A549 (cell line): Measurements from ENCODE around the gene VGF.

Experiments used
- EHMT2 ChIP-seq: fragments of 200-600 bp; sonication (generic); IDR thresholded peaks from 2 replicates; pipeline ENCODE4 v1.6.1; 2016; ENCODE audit warnings: antibody characterized with exemption, low read depth, mild to moderate bottlenecking, moderate library complexity
- MAZ ChIP-seq: fragments of 150-350 bp; IDR thresholded peaks from 2 replicates; pipeline ENCODE4 v1.6.1; 2014; ENCODE audit warnings: antibody characterized with exemption, low read depth, low read length, borderline replicate concordance
- POLR2A ChIP-seq: IDR thresholded peaks from 2 replicates; pipeline ENCODE4 v1.6.1; 2012; ENCODE audit warnings: mild to moderate bottlenecking, low read length
- POLR2AphosphoS2 ChIP-seq: conservative IDR thresholded peaks from 2 replicates; pipeline ENCODE4 v1.6.1; 2012; ENCODE audit warnings: low read length, improper control_type of control experiment, inconsistent platforms
- RAD21 ChIP-seq, 2 experiments: fragments of >200 bp in 1 of 2; sonication (Bioruptor Twin) in 1 of 2; formaldehyde crosslinking in 1 of 2; IDR thresholded peaks in 1 of 2; conservative IDR thresholded peaks in 1 of 2; 2 replicates in 1 of 2; 3 replicates in 1 of 2; pipeline ENCODE4 v1.6.1; 2012 to 2018; ENCODE audit warnings: inconsistent platforms in 1 of 2
- RFX5 ChIP-seq: fragments of 450-650 bp; IDR thresholded peaks from 2 replicates; pipeline ENCODE4 v1.7.1; 2014; ENCODE audit warnings: antibody characterized with exemption, mild to moderate bottlenecking, moderate library complexity
- SMC3 ChIP-seq: fragments of >200 bp; sonication (Bioruptor Twin); formaldehyde crosslinking; IDR thresholded peaks from 3 replicates; pipeline ENCODE4 v1.6.1; 2018; ENCODE audit warnings: inconsistent platforms
- TF ChIP-seq, protein P1 (sequence below): fragments of >200 bp; sonication (Bioruptor Twin); formaldehyde crosslinking; IDR thresholded peaks from 3 replicates; pipeline ENCODE4 v1.5.1; 2016
- TF ChIP-seq, protein P2 (sequence below): IDR thresholded peaks from 2 replicates; pipeline ENCODE4 v1.6.1; 2012
- TF ChIP-seq, protein P3 (sequence below): fragments of 200-600 bp; sonication (generic); IDR thresholded peaks from 2 replicates; pipeline ENCODE4 v1.6.1; 2016; ENCODE audit warnings: antibody characterized with exemption, mild to moderate bottlenecking, moderate library complexity

DNA sequence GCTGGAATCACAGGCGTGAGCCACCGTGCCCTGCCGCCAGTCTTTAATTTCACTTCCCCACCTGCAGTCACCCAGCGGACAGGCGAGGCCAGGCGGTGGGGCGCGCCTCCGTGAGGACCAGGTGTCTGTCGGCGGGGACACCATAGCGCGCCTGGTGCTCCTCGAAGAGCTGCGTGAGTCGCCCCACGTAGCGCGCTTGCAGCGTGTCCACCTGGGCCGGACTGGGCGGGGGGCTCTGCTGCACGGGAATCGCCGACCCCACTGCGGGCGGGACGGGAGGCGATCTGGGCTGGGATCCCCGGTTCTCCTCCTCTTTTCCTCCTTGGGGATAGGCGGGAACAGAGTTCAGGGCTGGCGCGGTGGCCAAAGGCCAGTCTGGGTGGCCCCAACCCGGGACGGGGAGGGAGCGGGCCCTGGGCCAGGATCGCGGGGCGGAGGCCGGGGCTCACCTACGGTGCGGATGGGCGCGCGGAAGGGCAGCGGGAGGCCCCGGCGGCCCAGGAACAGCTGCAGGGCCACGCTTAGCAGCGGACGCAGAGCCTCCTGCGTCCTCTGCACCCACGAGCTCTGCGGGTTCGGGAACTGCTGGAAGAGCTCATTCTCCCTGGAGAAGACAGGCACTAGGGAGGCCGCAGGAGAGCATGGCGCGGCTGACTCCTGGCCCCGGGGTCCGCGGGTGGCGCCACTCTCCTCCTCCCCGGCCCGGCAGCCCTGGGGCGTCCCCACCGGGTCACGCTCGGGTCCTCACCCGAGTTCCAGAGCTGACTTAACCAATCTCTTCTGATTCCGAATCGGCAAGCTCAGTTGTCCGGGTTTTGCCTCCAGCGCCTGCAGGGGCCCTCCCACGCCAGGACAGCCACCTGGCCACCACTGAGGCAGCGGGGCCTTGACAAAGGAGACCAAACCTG lies 36.6 kb upstream of the VGF start:
- TF ChIP-seq EHMT2 (no peak), RAD21 (conservative IDR thresholded peaks at IDR 0.05 in 1 of 2, IDR thresholded peaks at IDR 0.05 in 1 of 2) (no peak), POLR2A (no peak), POLR2AphosphoS2 (no peak), MAZ (no peak), SMC3 (no peak), RFX5 (no peak)
- TF ChIP-seq, protein P1, sequence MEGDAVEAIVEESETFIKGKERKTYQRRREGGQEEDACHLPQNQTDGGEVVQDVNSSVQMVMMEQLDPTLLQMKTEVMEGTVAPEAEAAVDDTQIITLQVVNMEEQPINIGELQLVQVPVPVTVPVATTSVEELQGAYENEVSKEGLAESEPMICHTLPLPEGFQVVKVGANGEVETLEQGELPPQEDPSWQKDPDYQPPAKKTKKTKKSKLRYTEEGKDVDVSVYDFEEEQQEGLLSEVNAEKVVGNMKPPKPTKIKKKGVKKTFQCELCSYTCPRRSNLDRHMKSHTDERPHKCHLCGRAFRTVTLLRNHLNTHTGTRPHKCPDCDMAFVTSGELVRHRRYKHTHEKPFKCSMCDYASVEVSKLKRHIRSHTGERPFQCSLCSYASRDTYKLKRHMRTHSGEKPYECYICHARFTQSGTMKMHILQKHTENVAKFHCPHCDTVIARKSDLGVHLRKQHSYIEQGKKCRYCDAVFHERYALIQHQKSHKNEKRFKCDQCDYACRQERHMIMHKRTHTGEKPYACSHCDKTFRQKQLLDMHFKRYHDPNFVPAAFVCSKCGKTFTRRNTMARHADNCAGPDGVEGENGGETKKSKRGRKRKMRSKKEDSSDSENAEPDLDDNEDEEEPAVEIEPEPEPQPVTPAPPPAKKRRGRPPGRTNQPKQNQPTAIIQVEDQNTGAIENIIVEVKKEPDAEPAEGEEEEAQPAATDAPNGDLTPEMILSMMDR, result no peak
- TF ChIP-seq, protein P2, sequence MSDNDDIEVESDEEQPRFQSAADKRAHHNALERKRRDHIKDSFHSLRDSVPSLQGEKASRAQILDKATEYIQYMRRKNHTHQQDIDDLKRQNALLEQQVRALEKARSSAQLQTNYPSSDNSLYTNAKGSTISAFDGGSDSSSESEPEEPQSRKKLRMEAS, result no peak
- TF ChIP-seq, protein P3, sequence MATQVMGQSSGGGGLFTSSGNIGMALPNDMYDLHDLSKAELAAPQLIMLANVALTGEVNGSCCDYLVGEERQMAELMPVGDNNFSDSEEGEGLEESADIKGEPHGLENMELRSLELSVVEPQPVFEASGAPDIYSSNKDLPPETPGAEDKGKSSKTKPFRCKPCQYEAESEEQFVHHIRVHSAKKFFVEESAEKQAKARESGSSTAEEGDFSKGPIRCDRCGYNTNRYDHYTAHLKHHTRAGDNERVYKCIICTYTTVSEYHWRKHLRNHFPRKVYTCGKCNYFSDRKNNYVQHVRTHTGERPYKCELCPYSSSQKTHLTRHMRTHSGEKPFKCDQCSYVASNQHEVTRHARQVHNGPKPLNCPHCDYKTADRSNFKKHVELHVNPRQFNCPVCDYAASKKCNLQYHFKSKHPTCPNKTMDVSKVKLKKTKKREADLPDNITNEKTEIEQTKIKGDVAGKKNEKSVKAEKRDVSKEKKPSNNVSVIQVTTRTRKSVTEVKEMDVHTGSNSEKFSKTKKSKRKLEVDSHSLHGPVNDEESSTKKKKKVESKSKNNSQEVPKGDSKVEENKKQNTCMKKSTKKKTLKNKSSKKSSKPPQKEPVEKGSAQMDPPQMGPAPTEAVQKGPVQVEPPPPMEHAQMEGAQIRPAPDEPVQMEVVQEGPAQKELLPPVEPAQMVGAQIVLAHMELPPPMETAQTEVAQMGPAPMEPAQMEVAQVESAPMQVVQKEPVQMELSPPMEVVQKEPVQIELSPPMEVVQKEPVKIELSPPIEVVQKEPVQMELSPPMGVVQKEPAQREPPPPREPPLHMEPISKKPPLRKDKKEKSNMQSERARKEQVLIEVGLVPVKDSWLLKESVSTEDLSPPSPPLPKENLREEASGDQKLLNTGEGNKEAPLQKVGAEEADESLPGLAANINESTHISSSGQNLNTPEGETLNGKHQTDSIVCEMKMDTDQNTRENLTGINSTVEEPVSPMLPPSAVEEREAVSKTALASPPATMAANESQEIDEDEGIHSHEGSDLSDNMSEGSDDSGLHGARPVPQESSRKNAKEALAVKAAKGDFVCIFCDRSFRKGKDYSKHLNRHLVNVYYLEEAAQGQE, result no peak
